Keratinocyte (primary cell): ENCODE results near the gene MKS1. TPM values are rescaled to one million over a fixed set of nuclear protein-coding genes. Genes with fewer than 3 reads are reported as not detected.

Experiments used
- DNase-seq: peaks from one replicate; pipeline ENCODE4 v3.0.0-alpha.2; 2011; ENCODE audit warnings: low read depth, missing footprints, low spot score
- FAIRE-seq: peaks from 2 replicates; lab custom pipeline; 2011; peaks lifted over from hg19 to GRCh38; lab: Jason Lieb, UNC
- H2AFZ ChIP-seq: 2 replicates; pipeline ENCODE4 v1.6.0; 2012; ENCODE audit warnings: low read length, control low read depth, inconsistent platforms; ENCODE audit not compliant: control insufficient read depth
- H3K27ac ChIP-seq: 2 replicates; pipeline ENCODE4 v1.5.1; 2011; ENCODE audit warnings: low read length; ENCODE audit not compliant: control insufficient read depth, insufficient read depth
- H3K27me3 ChIP-seq: 3 replicates; pipeline ENCODE4 v1.6.0; 2011; ENCODE audit warnings: low read length; ENCODE audit not compliant: control insufficient read depth, insufficient read depth; ENCODE audit errors: extremely low read depth
- H3K36me3 ChIP-seq, 2 experiments: 2 replicates in 1 of 2; 3 replicates in 1 of 2; pipeline ENCODE4 v1.5.1; 2011; ENCODE audit warnings: low read length in 2 of 2, mild to moderate bottlenecking in 1 of 2; ENCODE audit not compliant: control insufficient read depth in 2 of 2, insufficient read depth in 2 of 2; ENCODE audit errors: extremely low read depth in 1 of 2
- H3K4me1 ChIP-seq: 3 replicates; pipeline ENCODE4 v1.5.1; 2011; ENCODE audit warnings: low read length; ENCODE audit not compliant: control insufficient read depth, insufficient read depth; ENCODE audit errors: extremely low read depth
- H3K4me2 ChIP-seq: 3 replicates; pipeline ENCODE4 v1.6.0; 2011; ENCODE audit warnings: low read depth, low read length; ENCODE audit not compliant: control insufficient read depth, insufficient read depth; ENCODE audit errors: extremely low read depth
- H3K4me3 ChIP-seq, 3 experiments: fragments of 200-600 bp in 1 of 3; sonication (generic) in 1 of 3; 2 replicates in 2 of 3; 3 replicates in 1 of 3; pipeline ENCODE4 v1.5.1; 2011 to 2016; ENCODE audit warnings: low read length in 3 of 3, mild to moderate bottlenecking in 3 of 3, control low read depth in 2 of 3, inconsistent platforms in 1 of 3, low read depth in 1 of 3, mixed read lengths in 1 of 3, mixed run types in 1 of 3, moderate library complexity in 1 of 3; ENCODE audit not compliant: control insufficient read depth in 2 of 3, insufficient read depth in 2 of 3; ENCODE audit errors: extremely low read depth in 1 of 3
- H3K79me2 ChIP-seq: 2 replicates; pipeline ENCODE4 v1.6.0; 2012; ENCODE audit warnings: low read length; ENCODE audit not compliant: control insufficient read depth, insufficient read depth
- H3K9ac ChIP-seq: 3 replicates; pipeline ENCODE4 v1.6.0; 2011; ENCODE audit warnings: low read length; ENCODE audit not compliant: control insufficient read depth, insufficient read depth; ENCODE audit errors: extremely low read depth
- H3K9me1 ChIP-seq: 3 replicates; pipeline ENCODE4 v1.6.0; 2011; ENCODE audit warnings: low read length; ENCODE audit not compliant: control insufficient read depth, insufficient read depth; ENCODE audit errors: extremely low read depth
- H3K9me3 ChIP-seq: 2 replicates; pipeline ENCODE4 v1.5.1; 2012; ENCODE audit warnings: low read depth, low read length; ENCODE audit not compliant: control insufficient read depth
- H4K20me1 ChIP-seq: 3 replicates; pipeline ENCODE4 v1.6.0; 2011; ENCODE audit warnings: low read length; ENCODE audit not compliant: control insufficient read depth, insufficient read depth; ENCODE audit errors: extremely low read depth
- EZH2 ChIP-seq: IDR thresholded peaks from one replicate; pipeline ENCODE4 v1.6.1; 2012; ENCODE audit warnings: inconsistent platforms, mild to moderate bottlenecking, low read length, moderate library complexity
- dilution Hi-C: fragments of 300-500 bp; cut with MboI; formaldehyde crosslinking; loops from one replicate; pipeline ENCODE4 v1.7.0; 2020; ENCODE audit warnings: low sequenced_read_pairs; ENCODE audit not compliant: extremely low pct_ligation_motif_present
- polyA plus RNA-seq, 5 experiments: library from polyadenylated mRNA; depleted of rRNA in 3 of 5; stranded (reverse) in 3 of 5; stranded (forward) in 1 of 5; unstranded in 1 of 5; fragments of >200 nt; gene quantifications; 1 replicate in 1 of 5; 2 replicates in 3 of 5; 3 replicates in 1 of 5; pipeline versions ENCODE4 v1.2.1 to v1.2.3, GENCODE V29; 2011 to 2012; ENCODE audit warnings: missing spikeins in 2 of 5, low read depth in 1 of 5, low replicate concordance in 1 of 5
- TF ChIP-seq, protein P1 (sequence below), 3 experiments: IDR thresholded peaks in 1 of 3; conservative IDR thresholded peaks in 1 of 3; optimal IDR thresholded peaks in 1 of 3; 2 replicates in 2 of 3; 3 replicates in 1 of 3; pipeline versions ENCODE3 to v1.5.1; 2011; ENCODE audit warnings: low read length in 3 of 3, mild to moderate bottlenecking in 3 of 3, moderate library complexity in 2 of 3, control low read depth in 1 of 3, inconsistent platforms in 1 of 3; ENCODE audit not compliant: insufficient read depth in 2 of 3; ENCODE audit errors: extremely low read depth in 1 of 3

Gene MKS1
- polyA plus RNA-seq, 1 donor (not counting 4 experiments of a cell fraction or from before 2014, with no cell fraction given) = 12.2 TPM

DNA sequence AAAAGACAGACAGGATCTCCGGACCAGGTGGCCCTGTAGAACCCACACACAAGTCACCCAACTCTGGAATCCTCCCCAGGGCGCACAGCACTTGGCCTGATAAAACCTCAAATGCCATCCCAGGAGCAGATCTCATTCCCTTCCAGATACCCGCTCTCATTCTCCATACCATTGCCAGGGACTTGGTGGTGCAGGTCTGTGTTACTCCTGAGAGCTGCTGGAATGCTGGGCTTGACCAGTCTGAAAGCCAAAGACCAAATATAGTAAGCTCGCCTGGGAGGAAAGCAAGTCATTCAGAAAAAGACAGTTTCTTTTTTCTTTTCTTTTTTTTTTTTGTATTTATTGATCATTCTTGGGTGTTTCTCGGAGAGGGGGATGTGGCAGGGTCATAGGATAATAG lies 10.7 kb downstream of the MKS1 start:
- peaks cover 13 to 18% of the 10 kb centered on the region in 2 experiments for H3K36me3 ChIP-seq
- dilution Hi-C loops = no loop called here
- FAIRE-seq = no peak

DNA sequence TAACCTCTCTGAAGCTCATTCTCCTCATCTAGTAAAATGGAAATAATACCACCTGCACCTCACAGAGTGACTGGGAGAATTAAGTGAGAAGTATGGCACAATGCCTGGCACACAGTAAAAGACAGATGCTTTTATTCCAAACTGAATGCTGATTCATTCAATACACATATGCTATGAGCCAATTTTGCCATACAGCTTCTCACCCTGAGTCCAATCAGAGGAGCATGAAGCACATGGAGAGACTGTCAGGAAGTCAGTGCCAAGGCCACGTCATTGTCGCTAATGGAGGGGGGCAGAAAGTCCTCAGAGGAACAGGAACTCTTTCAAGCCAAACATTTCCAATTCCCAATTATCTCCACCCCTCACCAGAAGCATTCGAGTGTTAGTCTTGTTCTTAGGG lies 11.6 kb downstream of the MKS1 start:
- H4K20me1 ChIP-seq = no peaks in the 10 kb centered on the region
- no peak overlapping the region for H3K4me3 ChIP-seq
- dilution Hi-C loops = no loop called here
- DNase-seq (no peak), FAIRE-seq (no peak)
- no peaks in the 10 kb centered on the region for H3K9me3 ChIP-seq
- no peaks in the 10 kb centered on the region for H3K9me1 ChIP-seq
- H3K4me2 ChIP-seq = no peak overlapping the region
- no peaks in the 10 kb centered on the region for H3K27me3 ChIP-seq
- no peak overlapping the region for H3K9ac ChIP-seq
- H3K79me2 ChIP-seq = no peaks in the 10 kb centered on the region
- H3K36me3 ChIP-seq = peaks cover 12% of the 10 kb centered on the region in 2 experiments
- no peak for TF ChIP-seq EZH2
- TF ChIP-seq, protein P1, sequence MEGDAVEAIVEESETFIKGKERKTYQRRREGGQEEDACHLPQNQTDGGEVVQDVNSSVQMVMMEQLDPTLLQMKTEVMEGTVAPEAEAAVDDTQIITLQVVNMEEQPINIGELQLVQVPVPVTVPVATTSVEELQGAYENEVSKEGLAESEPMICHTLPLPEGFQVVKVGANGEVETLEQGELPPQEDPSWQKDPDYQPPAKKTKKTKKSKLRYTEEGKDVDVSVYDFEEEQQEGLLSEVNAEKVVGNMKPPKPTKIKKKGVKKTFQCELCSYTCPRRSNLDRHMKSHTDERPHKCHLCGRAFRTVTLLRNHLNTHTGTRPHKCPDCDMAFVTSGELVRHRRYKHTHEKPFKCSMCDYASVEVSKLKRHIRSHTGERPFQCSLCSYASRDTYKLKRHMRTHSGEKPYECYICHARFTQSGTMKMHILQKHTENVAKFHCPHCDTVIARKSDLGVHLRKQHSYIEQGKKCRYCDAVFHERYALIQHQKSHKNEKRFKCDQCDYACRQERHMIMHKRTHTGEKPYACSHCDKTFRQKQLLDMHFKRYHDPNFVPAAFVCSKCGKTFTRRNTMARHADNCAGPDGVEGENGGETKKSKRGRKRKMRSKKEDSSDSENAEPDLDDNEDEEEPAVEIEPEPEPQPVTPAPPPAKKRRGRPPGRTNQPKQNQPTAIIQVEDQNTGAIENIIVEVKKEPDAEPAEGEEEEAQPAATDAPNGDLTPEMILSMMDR (optimal IDR thresholded peaks at IDR 0.05 in 1 of 3, IDR thresholded peaks at IDR 0.05 in 1 of 3, conservative IDR thresholded peaks at IDR 0.05 in 1 of 3; ENCODE audit: extremely low read depth in 1 of 3, insufficient read depth in 2 of 3, low read length in 3 of 3) = no peak
- H3K4me1 ChIP-seq = no peaks in the 10 kb centered on the region
- H2AFZ ChIP-seq = no peak overlapping the region
- H3K27ac ChIP-seq = no peak overlapping the region

More for the DNA sequence above, 10.7 kb downstream of the MKS1 start:
- Histone ChIP-seq H2AFZ (no peak overlapping the region), H3K4me3 (no peak overlapping the region), H3K9ac (no peak overlapping the region), H4K20me1 (no peaks in the 10 kb centered on the region), H3K9me3 (no peaks in the 10 kb centered on the region), H3K9me1 (no peaks in the 10 kb centered on the region), H3K27me3 (no peaks in the 10 kb centered on the region), H3K4me2 (no peak overlapping the region), H3K4me1 (no peaks in the 10 kb centered on the region), H3K27ac (no peak overlapping the region), H3K79me2 (no peaks in the 10 kb centered on the region)
- TF ChIP-seq, protein P1 (optimal IDR thresholded peaks at IDR 0.05 in 1 of 3, IDR thresholded peaks at IDR 0.05 in 1 of 3, conservative IDR thresholded peaks at IDR 0.05 in 1 of 3; ENCODE audit: extremely low read depth in 1 of 3, insufficient read depth in 2 of 3, low read length in 3 of 3) = no peak
- TF ChIP-seq EZH2 = no peak
- DNase-seq = no peak
